HCT116 (cell line): Measurements from ENCODE around the gene MSI2. TPM values are rescaled to one million over a fixed set of nuclear protein-coding genes. Genes with fewer than 3 reads are reported as not detected.

ENCODE experiments used
- ATAC-seq: fragments of 200-7000 bp; cut with Tn5 transposase; 2 replicates; pipeline ENCODE4 v1.9.1; 2020; ENCODE audit warnings: mild to moderate bottlenecking, moderate library complexity
- BruUV-seq: library from RNA; stranded (reverse); fragments of 400-500 nt; replicated peaks from 2 replicates; lab custom pipeline; 2021; lab: Mats Ljungman, UMichigan
- CTCF ChIA-PET: fragments of 300-600 bp; sonication (Branson Sonifier 250); formaldehyde crosslinking; loops from one replicate; lab custom pipeline; 2021; ENCODE audit warnings: antibody characterized with exemption; lab: Charles Lee
- POLR2A ChIA-PET: fragments of 300-600, 350-600 bp; sonication (Branson Sonifier 250); formaldehyde crosslinking; loops from one replicate; lab custom pipeline; 2021; ENCODE audit warnings: antibody characterized with exemption; lab: Charles Lee
- RAD21 ChIA-PET, 2 experiments: fragments of 300-600 bp; sonication (Branson Sonifier 250); formaldehyde crosslinking; loops; one replicate each; lab custom pipeline; 2023; ENCODE audit warnings: low total read pairs in 2 of 2; ENCODE audit not compliant: uncharacterized antibody in 2 of 2, unreplicated experiment in 2 of 2, low non-redundant PET in 1 of 2; lab: Charles Lee
- DNase-seq: peaks from one replicate; pipeline ENCODE4 v3.0.0-alpha.2; 2010; ENCODE audit warnings: low read depth, low spot score
- H2AFZ ChIP-seq: fragments of 200-600 bp; shearing (Covaris generic), sonication (generic); 2 replicates; pipeline ENCODE4 v1.6.1; 2017; ENCODE audit warnings: low read depth, mixed run types, mixed read lengths, antibody characterized with exemption, low read length; ENCODE audit not compliant: poor library complexity, severe bottlenecking
- H3K27ac ChIP-seq: 2 replicates; pipeline ENCODE4 v1.5.1; 2012; ENCODE audit warnings: low read depth, low read length
- H3K27me3 ChIP-seq: fragments of 200-600 bp; sonication (generic); 2 replicates; pipeline ENCODE4 v1.6.1; 2016; ENCODE audit warnings: mixed run types, low read length, mixed read lengths; ENCODE audit not compliant: insufficient read depth
- H3K36me3 ChIP-seq, 2 experiments: fragments of 200-500 bp in 1 of 2; fragments of 200-600 bp in 1 of 2; sonication (Bioruptor generic) in 1 of 2; sonication (generic) in 1 of 2; 2 replicates each; pipeline versions ENCODE4 v1.5.1 to v1.6.1; 2014 to 2016; ENCODE audit warnings: low read length in 2 of 2, inconsistent platforms in 1 of 2, mixed read lengths in 1 of 2, mixed run types in 1 of 2; ENCODE audit not compliant: insufficient read depth in 2 of 2, control insufficient read depth in 1 of 2
- H3K4me1 ChIP-seq, 2 experiments: fragments of 200-600 bp in 1 of 2; sonication (generic) in 1 of 2; 2 replicates each; pipeline versions ENCODE4 v1.5.1 to v1.6.1; 2012 to 2017; ENCODE audit warnings: low read length in 2 of 2, inconsistent platforms in 1 of 2, mild to moderate bottlenecking in 1 of 2, mixed read lengths in 1 of 2, mixed run types in 1 of 2, moderate library complexity in 1 of 2; ENCODE audit not compliant: insufficient read depth in 2 of 2, control insufficient read depth in 1 of 2
- H3K4me2 ChIP-seq: fragments of 200-600 bp; sonication (generic); 2 replicates; pipeline ENCODE4 v1.6.1; 2017; ENCODE audit warnings: mixed run types, low read length, mixed read lengths
- H3K4me3 ChIP-seq, 2 experiments: fragments of 200-600 bp in 1 of 2; sonication (generic) in 1 of 2; replicated peaks in 1 of 2; 2 replicates each; pipeline ENCODE4 v1.5.1; 2011 to 2016; ENCODE audit warnings: low read length in 2 of 2, control low read depth in 1 of 2, low read depth in 1 of 2, mild to moderate bottlenecking in 1 of 2, mixed read lengths in 1 of 2, mixed run types in 1 of 2
- H3K79me2 ChIP-seq: fragments of 200-600 bp; sonication (generic); 2 replicates; pipeline ENCODE4 v1.6.1; 2017; ENCODE audit warnings: mild to moderate bottlenecking, mixed run types, low read length, moderate library complexity, mixed read lengths; ENCODE audit not compliant: insufficient read depth
- H3K9ac ChIP-seq: fragments of 200-600 bp; sonication (generic); 2 replicates; pipeline ENCODE4 v1.6.1; 2016; ENCODE audit warnings: low read length, mixed read lengths
- H3K9me2 ChIP-seq: fragments of 200-600 bp; sonication (generic), shearing (Covaris generic); 2 replicates; pipeline ENCODE4 v1.6.1; 2017; ENCODE audit warnings: mixed run types, mild to moderate bottlenecking, moderate library complexity; ENCODE audit not compliant: insufficient read depth
- H3K9me3 ChIP-seq, 2 experiments: fragments of 200-500 bp in 1 of 2; fragments of 200-600 bp in 1 of 2; sonication (Bioruptor generic) in 1 of 2; sonication (generic) in 1 of 2; 2 replicates each; pipeline ENCODE4 v1.6.1; 2014 to 2017; ENCODE audit warnings: low read length in 2 of 2, mixed read lengths in 2 of 2, inconsistent platforms in 1 of 2, low read depth in 1 of 2, mild to moderate bottlenecking in 1 of 2, mixed run types in 1 of 2, moderate library complexity in 1 of 2; ENCODE audit not compliant: control insufficient read depth in 1 of 2, insufficient read depth in 1 of 2
- H4K20me1 ChIP-seq: fragments of 200-600 bp; sonication (generic), shearing (Covaris generic); 2 replicates; pipeline ENCODE4 v1.6.1; 2017; ENCODE audit warnings: mixed run types, mild to moderate bottlenecking, moderate library complexity; ENCODE audit not compliant: insufficient read depth
- CBX3 ChIP-seq: IDR thresholded peaks from 2 replicates; pipeline ENCODE4 v1.6.1; 2012; ENCODE audit warnings: low read depth
- EGR1 ChIP-seq: IDR thresholded peaks from 2 replicates; pipeline ENCODE4 v1.6.1; 2012; ENCODE audit warnings: low read depth
- ELF1 ChIP-seq: IDR thresholded peaks from 2 replicates; pipeline ENCODE4 v1.6.1; 2012; ENCODE audit warnings: low read depth, borderline replicate concordance
- EZH2 ChIP-seq: fragments of 200-600 bp; sonication (generic); IDR thresholded peaks from 2 replicates; pipeline ENCODE4 v1.6.1; 2017; ENCODE audit warnings: antibody characterized with exemption, mixed run types
- EZH2phosphoT487 ChIP-seq: fragments of 200-600 bp; IDR thresholded peaks from 2 replicates; pipeline ENCODE4 v1.6.1; 2018; ENCODE audit warnings: antibody characterized with exemption, borderline replicate concordance
- JUND ChIP-seq: IDR thresholded peaks from 2 replicates; pipeline ENCODE4 v1.6.1; 2012
- POLR2A ChIP-seq: IDR thresholded peaks from 2 replicates; pipeline ENCODE4 v1.7.0; 2011; ENCODE audit warnings: borderline replicate concordance; ENCODE audit not compliant: insufficient read depth, insufficient read length; ENCODE audit errors: extremely low read depth
- RAD21 ChIP-seq: IDR thresholded peaks from 2 replicates; pipeline ENCODE4 v1.6.1; 2012; ENCODE audit warnings: low read depth, mild to moderate bottlenecking
- SIN3A ChIP-seq: IDR thresholded peaks from 2 replicates; pipeline ENCODE4 v1.6.1; 2012; ENCODE audit warnings: low read depth
- SP1 ChIP-seq: IDR thresholded peaks from 2 replicates; pipeline ENCODE4 v1.6.1; 2012; ENCODE audit warnings: low read depth
- SRF ChIP-seq: IDR thresholded peaks from 2 replicates; pipeline ENCODE4 v1.6.1; 2012; ENCODE audit warnings: low read depth
- TCF7L2 ChIP-seq: IDR thresholded peaks from 2 replicates; pipeline ENCODE4 v1.7.0; 2011; ENCODE audit warnings: borderline replicate concordance, inconsistent platforms; ENCODE audit not compliant: insufficient read depth, insufficient read length; ENCODE audit errors: extremely low read depth
- ZFX ChIP-seq: fragments of 450-650 bp; IDR thresholded peaks from 2 replicates; pipeline ENCODE4 v1.6.1; 2017
- ZNF274 ChIP-seq: fragments of 200-500 bp; sonication (Bioruptor generic); IDR thresholded peaks from 2 replicates; pipeline ENCODE4 v1.6.1; 2014; ENCODE audit warnings: mild to moderate bottlenecking, low read depth, low read length, inconsistent platforms
- intact Hi-C: fragments of 100-400 bp; cut with micrococcal nuclease; formaldehyde crosslinking; loops from 2 replicates; pipeline ENCODE4 v1.10.0; 2022
- total RNA-seq: library from RNA; stranded (reverse); gene quantifications from one replicate; pipeline ENCODE4 v1.2.1, GENCODE V29; 2021; ENCODE audit not compliant: unreplicated experiment
- TF ChIP-seq, protein P1 (sequence below), 3 experiments: fragments of 200-600 bp in 1 of 3; sonication (generic) in 1 of 3; IDR thresholded peaks in 2 of 3; conservative IDR thresholded peaks in 1 of 3; 2 replicates each; pipeline ENCODE4 v1.5.1; 2012 to 2017; ENCODE audit warnings: low read depth in 2 of 3, low read length in 2 of 3, antibody characterized with exemption in 1 of 3, borderline replicate concordance in 1 of 3, control low read depth in 1 of 3, mild to moderate bottlenecking in 1 of 3, mixed read lengths in 1 of 3, mixed run types in 1 of 3, moderate library complexity in 1 of 3; ENCODE audit not compliant: insufficient read depth in 1 of 3
- TF ChIP-seq, protein P2 (sequence below): IDR thresholded peaks from 2 replicates; pipeline ENCODE4 v1.6.1; 2011; ENCODE audit warnings: mild to moderate bottlenecking, low read length, moderate library complexity; ENCODE audit not compliant: insufficient replicate concordance; ENCODE audit errors: extremely low read depth

The MSI2 gene
- total RNA-seq, 1 experiment from 2014 or later = 137 TPM

GRCh38 chr17:57410169-57410568 is 153.8 kb downstream of the MSI2 start:
- H3K4me3 ChIP-seq = no peak overlapping the region
- H3K36me3 ChIP-seq = no peaks in the 10 kb centered on the region
- no peak for ATAC-seq
- ChIA-PET POLR2A (no interaction called here), CTCF (no interaction called here), RAD21 (no interaction called here)
- no peak overlapping the region for H2AFZ ChIP-seq
- intact Hi-C loops = no loop called here
- no peaks in the 10 kb centered on the region for H4K20me1 ChIP-seq
- H3K9me2 ChIP-seq = no peaks in the 10 kb centered on the region
- no peak for TF ChIP-seq ELF1
- TF ChIP-seq ZFX = no peak
- no peak for TF ChIP-seq ZNF274
- TF ChIP-seq, protein P1, sequence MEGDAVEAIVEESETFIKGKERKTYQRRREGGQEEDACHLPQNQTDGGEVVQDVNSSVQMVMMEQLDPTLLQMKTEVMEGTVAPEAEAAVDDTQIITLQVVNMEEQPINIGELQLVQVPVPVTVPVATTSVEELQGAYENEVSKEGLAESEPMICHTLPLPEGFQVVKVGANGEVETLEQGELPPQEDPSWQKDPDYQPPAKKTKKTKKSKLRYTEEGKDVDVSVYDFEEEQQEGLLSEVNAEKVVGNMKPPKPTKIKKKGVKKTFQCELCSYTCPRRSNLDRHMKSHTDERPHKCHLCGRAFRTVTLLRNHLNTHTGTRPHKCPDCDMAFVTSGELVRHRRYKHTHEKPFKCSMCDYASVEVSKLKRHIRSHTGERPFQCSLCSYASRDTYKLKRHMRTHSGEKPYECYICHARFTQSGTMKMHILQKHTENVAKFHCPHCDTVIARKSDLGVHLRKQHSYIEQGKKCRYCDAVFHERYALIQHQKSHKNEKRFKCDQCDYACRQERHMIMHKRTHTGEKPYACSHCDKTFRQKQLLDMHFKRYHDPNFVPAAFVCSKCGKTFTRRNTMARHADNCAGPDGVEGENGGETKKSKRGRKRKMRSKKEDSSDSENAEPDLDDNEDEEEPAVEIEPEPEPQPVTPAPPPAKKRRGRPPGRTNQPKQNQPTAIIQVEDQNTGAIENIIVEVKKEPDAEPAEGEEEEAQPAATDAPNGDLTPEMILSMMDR (IDR thresholded peaks at IDR 0.05 in 2 of 3, conservative IDR thresholded peaks at IDR 0.05 in 1 of 3; ENCODE audit: borderline replicate concordance in 1 of 3, insufficient read depth in 1 of 3, low read depth in 2 of 3, low read length in 2 of 3) = no peak
- no peak for TF ChIP-seq EZH2
- TF ChIP-seq EZH2phosphoT487 = no peak
- no peak for TF ChIP-seq SIN3A
- no peak for TF ChIP-seq TCF7L2
- TF ChIP-seq SRF = no peak
- no peak for TF ChIP-seq RAD21
- TF ChIP-seq, protein P2, sequence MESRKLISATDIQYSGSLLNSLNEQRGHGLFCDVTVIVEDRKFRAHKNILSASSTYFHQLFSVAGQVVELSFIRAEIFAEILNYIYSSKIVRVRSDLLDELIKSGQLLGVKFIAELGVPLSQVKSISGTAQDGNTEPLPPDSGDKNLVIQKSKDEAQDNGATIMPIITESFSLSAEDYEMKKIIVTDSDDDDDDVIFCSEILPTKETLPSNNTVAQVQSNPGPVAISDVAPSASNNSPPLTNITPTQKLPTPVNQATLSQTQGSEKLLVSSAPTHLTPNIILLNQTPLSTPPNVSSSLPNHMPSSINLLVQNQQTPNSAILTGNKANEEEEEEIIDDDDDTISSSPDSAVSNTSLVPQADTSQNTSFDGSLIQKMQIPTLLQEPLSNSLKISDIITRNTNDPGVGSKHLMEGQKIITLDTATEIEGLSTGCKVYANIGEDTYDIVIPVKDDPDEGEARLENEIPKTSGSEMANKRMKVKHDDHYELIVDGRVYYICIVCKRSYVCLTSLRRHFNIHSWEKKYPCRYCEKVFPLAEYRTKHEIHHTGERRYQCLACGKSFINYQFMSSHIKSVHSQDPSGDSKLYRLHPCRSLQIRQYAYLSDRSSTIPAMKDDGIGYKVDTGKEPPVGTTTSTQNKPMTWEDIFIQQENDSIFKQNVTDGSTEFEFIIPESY = no peak
- no peak for TF ChIP-seq POLR2A
- TF ChIP-seq EGR1 = no peak
- no peak for TF ChIP-seq SP1
- TF ChIP-seq CBX3 = no peak
- no peak for TF ChIP-seq JUND
- BruUV-seq = no TSS peak
- H3K79me2 ChIP-seq = no peaks in the 10 kb centered on the region
- no peaks in the 10 kb centered on the region for H3K27me3 ChIP-seq
- H3K9me3 ChIP-seq = no peaks in the 10 kb centered on the region
- no peak overlapping the region for H3K27ac ChIP-seq
- H3K4me1 ChIP-seq = peaks cover 20 to 29% of the 10 kb centered on the region in 2 experiments
- no peak overlapping the region for H3K9ac ChIP-seq
- H3K4me2 ChIP-seq = no peak overlapping the region
- DNase-seq = no peak
